Kidney (tissue), 14 donors: ENCODE results near the gene LHFPL3. TPM values are rescaled to one million over a fixed set of nuclear protein-coding genes. Genes with fewer than 3 reads are reported as not detected.

Experiments used
- DNase-seq, 5 donors: peaks; one replicate each; pipeline ENCODE4 v3.0.0-alpha.2; 2013 to 2020
- FAIRE-seq: peaks from 2 replicates; lab custom pipeline; 2012; peaks lifted over from hg19 to GRCh38; lab: Jason Lieb, UNC
- H3K27ac ChIP-seq, 2 donors: one replicate each; pipeline ENCODE4 v1.7.0; 2013; ENCODE audit warnings: low read depth in 2 of 2, low read length in 2 of 2, inconsistent platforms in 1 of 2
- H3K27me3 ChIP-seq: one replicate; pipeline ENCODE4 v1.7.1; 2013; ENCODE audit warnings: low read length, inconsistent platforms; ENCODE audit not compliant: control insufficient read depth, insufficient read depth
- H3K36me3 ChIP-seq, 3 donors: one replicate each; pipeline versions ENCODE4 v1.7.0 to v1.7.1; 2013; ENCODE audit warnings: low read length in 3 of 3, control low read depth in 1 of 3, inconsistent platforms in 1 of 3; ENCODE audit not compliant: insufficient read depth in 3 of 3, control insufficient read depth in 2 of 3
- H3K4me1 ChIP-seq, 3 donors: one replicate each; pipeline versions ENCODE4 v1.7.0 to v1.7.1; 2013; ENCODE audit warnings: low read length in 3 of 3, inconsistent platforms in 1 of 3, low read depth in 1 of 3; ENCODE audit not compliant: control insufficient read depth in 2 of 3, insufficient read depth in 2 of 3
- H3K4me3 ChIP-seq, 3 donors: one replicate each; pipeline versions ENCODE4 v1.7.0 to v1.8.1; 2013; ENCODE audit warnings: low read length in 3 of 3, control low read depth in 1 of 3, inconsistent platforms in 1 of 3
- H3K9ac ChIP-seq, 3 donors: one replicate each; pipeline versions ENCODE4 v1.7.0 to v1.7.1; 2013; ENCODE audit warnings: low read length in 3 of 3, control low read depth in 1 of 3, inconsistent platforms in 1 of 3
- H3K9me3 ChIP-seq, 3 donors: one replicate each; pipeline versions ENCODE4 v1.7.0 to v1.7.1; 2013; ENCODE audit warnings: low read length in 3 of 3, control low read depth in 1 of 3, inconsistent platforms in 1 of 3; ENCODE audit not compliant: control insufficient read depth in 2 of 3, insufficient read depth in 1 of 3
- CTCF ChIP-seq: IDR thresholded peaks from 3 replicates; pipeline ENCODE4 v1.5.1; 2012; ENCODE audit warnings: mild to moderate bottlenecking, moderate library complexity, borderline replicate concordance; ENCODE audit not compliant: insufficient read depth; ENCODE audit errors: extremely low read depth
- intact Hi-C: fragments of 100-400 bp; cut with DNase I; formaldehyde crosslinking; loops from one replicate; pipeline ENCODE4 v1.11.1; 2022
- polyA plus RNA-seq: library from polyadenylated mRNA; stranded (reverse); fragments of 350-450 nt; fragmentation: Illumina TruSeq; extraction: RNeasy Lipid Tissue Mini Kit (QIAGEN cat#74804); gene quantifications from one replicate; pipeline ENCODE4 v1.2.3, GENCODE V29; 2014; ENCODE audit warnings: low read depth, low replicate concordance; ENCODE audit not compliant: insufficient read depth
- total RNA-seq: library from RNA; stranded (reverse); fragmentation: NEBNext Ultra II Directional; extraction: Animal tissue kit (Norgen Biotek cat#: 25700); gene quantifications from one replicate; pipeline ENCODE4 v1.2.1, GENCODE V29; 2021
- donor health status: control.
- donor health status: control.
- donor health status: control.
- donor health status: control.
- donor health status: control.
- donor health status: DM: yes; HTN: yes; CAD: no.
- donor health status: Normal renal cell carcinoma (clear cell type).

LHFPL3 gene
- total and polyA plus RNA-seq, 2 donors from 2014 or later = not detected

DNA sequence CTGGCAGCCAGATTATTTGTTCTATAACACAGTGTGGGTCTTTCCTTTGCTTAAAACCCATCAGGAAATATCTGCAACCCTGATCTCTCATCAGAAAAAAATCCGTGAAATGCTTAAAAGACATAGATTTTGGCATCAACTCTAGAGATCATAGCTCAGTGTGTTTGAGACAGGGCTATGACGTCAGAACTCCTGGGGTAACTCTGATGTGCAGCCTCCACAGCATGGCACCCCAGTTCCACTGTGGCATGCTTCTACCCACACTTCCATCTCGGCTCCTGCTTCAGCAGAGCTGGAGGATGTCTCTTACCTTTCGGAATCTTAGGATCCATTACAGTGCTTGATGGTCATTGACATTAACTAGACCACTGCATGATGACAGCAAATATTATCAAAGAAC is 205.7 kb downstream of the LHFPL3 start:
- Histone ChIP-seq H3K9me3 (no peaks in the 10 kb centered on the region), H3K36me3 (no peaks in the 10 kb centered on the region), H3K27ac (no peak overlapping the region), H3K9ac (no peak overlapping the region), H3K27me3 (no peaks in the 10 kb centered on the region), H3K4me1 (no peaks in the 10 kb centered on the region), H3K4me3 (no peak overlapping the region)
- no peak for TF ChIP-seq CTCF
- FAIRE-seq = no peak
- no peak for DNase-seq
- intact Hi-C loops = no loop called here

DNA sequence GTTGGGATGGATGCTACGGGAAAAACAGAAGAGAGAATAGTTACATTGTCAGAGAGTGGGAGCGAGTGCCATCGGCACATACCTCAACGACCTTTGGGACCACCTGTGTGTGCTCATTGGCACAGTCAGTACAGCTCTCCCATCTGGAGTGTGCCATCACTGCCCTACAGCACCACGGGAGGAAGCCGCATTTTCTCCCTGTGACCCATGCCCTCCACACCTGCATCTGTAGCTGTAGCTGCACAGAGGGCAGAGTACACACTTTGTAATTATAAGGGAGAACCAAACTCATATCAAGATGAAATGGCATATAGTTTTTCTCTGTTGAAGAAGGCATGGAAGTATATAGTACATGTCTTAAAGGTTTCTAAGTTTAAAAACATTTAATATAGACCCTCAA is 207.4 kb downstream of the LHFPL3 start:
- DNase-seq = no peak
- FAIRE-seq = no peak
- Histone ChIP-seq H3K4me3 (no peak overlapping the region), H3K27me3 (no peaks in the 10 kb centered on the region), H3K36me3 (no peaks in the 10 kb centered on the region), H3K4me1 (no peaks in the 10 kb centered on the region), H3K9me3 (no peaks in the 10 kb centered on the region), H3K27ac (no peak overlapping the region), H3K9ac (no peak overlapping the region)
- intact Hi-C loops = no loop called here
- no peak for TF ChIP-seq CTCF

- Histone ChIP-seq H3K4me1 (no peaks in the 10 kb centered on the region), H3K27me3 (no peaks in the 10 kb centered on the region), H3K36me3 (no peaks in the 10 kb centered on the region), H3K9me3 (no peaks in the 10 kb centered on the region), H3K27ac (no peak overlapping the region), H3K4me3 (no peak overlapping the region), H3K9ac (no peak overlapping the region)
- no peak for DNase-seq
- intact Hi-C loops = no loop called here
- no peak for TF ChIP-seq CTCF
- FAIRE-seq = no peak
These were observed 208.6 kb downstream of the LHFPL3 start for GRCh38 chr7:104536956-104537355.

GRCh38 chr7:104538152-104538551 is 209.7 kb downstream of the LHFPL3 start:
- Histone ChIP-seq H3K9me3 (no peaks in the 10 kb centered on the region), H3K4me1 (no peaks in the 10 kb centered on the region)
- intact Hi-C loops = no loop called here

More at GRCh38 chr7:104538152-104538551, 209.7 kb downstream of the LHFPL3 start:
- H3K27me3 ChIP-seq = no peaks in the 10 kb centered on the region
- no peak overlapping the region for H3K27ac ChIP-seq
- FAIRE-seq = no peak
- no peak for TF ChIP-seq CTCF
- no peak overlapping the region for H3K9ac ChIP-seq
- no peaks in the 10 kb centered on the region for H3K36me3 ChIP-seq
- DNase-seq = no peak
- no peak overlapping the region for H3K4me3 ChIP-seq
